HG03521 (cell line): Measurements from ENCODE around the gene TXN2.
"Not testable (repeated sequence)": the region's sequence is repeated elsewhere in the genome, so short reads cannot be mapped to it uniquely, and the experiment has no call there.

ENCODE experiments used
- ATAC-seq: cut with Tn5 transposase; IDR thresholded peaks from one replicate; pipeline ENCODE4 v1.9.1; 2021; ENCODE audit warnings: mild to moderate bottlenecking, moderate library complexity; ENCODE audit not compliant: unreplicated experiment

Gene TXN2

DNA sequence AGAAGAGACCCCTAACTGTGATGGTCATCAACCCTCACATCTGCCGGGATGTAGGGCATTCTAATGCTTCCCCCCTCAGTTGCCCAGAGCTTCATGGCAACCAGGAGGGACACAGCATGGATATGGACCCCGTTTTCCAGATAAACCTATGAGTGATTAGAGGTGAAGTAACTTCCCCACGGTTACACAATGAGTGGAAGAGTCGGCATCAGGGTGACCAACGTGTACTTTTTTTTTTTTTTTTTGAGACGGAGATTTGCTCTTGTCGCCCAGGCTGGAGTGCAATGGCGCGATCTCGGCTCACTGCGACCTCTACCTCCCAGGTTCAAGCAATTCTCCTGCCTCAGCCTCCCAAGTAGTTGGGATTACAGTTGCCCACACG is 25.0 kb downstream of the TXN2 start:
- no peak for ATAC-seq

- no peak for ATAC-seq
Observed at GRCh38 chr22:36455571-36456463, 25.6 kb downstream of the TXN2 start.

DNA sequence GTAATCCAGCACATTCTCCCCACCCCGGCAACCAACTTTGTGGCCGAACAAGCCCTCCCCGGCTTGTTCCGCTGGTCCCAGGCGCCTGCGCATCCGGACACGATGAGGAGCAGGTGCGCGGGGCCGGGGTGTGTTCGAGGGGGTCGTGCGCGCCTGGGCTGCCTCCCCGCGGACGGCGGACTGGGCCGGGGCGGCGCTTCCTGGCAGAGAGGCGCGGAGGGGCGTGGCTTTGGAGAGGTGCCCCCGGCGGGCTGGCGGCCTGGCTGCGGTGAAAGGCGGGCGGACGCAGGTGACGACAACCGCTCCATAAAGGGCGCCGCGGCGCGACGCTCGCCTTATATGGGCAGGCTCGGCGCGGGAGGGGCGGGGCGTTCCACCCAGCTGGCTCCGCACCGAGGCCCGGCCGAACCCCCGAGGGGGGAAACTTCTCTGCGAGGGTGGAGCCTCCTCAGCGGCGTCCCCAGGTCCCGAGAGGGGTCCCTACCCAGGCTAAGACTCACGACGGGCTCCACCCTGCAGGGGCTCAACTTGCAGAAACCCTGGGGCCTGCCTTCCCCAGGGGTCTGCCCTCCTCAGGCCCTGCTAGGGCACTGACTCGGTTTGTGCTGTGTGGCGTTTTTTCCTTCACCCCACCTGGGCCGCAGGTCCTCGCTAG is 26.4 kb downstream of the TXN2 start:
- ATAC-seq, result peak; percentile 56

- no peak for ATAC-seq
Observed at GRCh38 chr22:36453855-36454378, 27.5 kb downstream of the TXN2 start.

DNA sequence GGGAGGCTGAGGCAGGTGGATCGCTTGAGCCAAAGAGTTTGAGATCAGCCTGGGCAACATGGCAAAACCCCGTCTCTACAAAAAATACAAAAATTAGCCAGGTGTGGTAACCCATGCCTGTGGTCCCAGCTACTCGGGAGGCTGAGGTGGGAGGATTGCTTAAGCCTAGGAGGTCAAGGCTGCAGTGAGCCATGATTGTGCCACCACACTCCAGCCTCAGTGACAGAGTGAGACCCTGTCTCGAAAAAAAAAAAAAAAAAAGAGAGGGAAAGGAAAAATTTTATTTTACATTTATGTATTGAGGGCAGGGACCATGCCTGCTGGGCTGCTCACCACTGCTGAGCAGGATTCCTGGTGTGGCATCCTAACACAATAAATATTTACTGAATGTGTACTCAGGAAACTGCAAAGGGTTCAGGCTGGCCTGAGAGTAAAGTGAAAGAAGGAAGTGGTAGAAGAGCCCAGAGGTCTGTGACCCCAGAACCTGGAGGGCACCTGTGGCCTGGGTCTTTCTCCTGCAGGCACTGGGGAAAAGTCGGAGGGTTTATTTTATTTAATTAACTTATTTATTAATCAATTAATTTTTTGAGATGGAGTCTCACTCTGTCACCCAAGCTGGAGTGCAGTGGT is 28.3 kb downstream of the TXN2 start:
- ATAC-seq, result not testable (repeated sequence)

GRCh38 chr22:36452250-36452977 is 29.0 kb downstream of the TXN2 start:
- no peak for ATAC-seq

DNA sequence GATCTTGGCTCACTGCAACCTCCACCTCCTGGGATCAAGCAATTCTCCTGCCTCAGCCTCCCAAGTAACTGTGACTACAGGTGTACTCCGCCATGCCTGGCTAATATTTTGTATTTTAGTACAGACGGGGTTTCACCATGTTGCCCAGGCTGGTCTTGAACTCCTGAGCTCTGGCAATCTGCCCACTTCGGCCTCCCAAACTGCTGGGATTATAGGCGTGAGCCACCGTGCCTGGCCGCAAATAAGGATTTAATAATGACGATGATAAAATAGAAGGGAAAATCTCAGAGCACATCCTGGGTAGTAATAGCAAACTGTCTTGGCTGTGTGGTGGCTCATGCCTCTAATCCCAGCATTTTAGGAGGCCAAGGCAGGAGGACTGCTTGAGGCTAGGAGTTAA is 30.5 kb downstream of the TXN2 start:
- not testable (repeated sequence) for ATAC-seq

DNA sequence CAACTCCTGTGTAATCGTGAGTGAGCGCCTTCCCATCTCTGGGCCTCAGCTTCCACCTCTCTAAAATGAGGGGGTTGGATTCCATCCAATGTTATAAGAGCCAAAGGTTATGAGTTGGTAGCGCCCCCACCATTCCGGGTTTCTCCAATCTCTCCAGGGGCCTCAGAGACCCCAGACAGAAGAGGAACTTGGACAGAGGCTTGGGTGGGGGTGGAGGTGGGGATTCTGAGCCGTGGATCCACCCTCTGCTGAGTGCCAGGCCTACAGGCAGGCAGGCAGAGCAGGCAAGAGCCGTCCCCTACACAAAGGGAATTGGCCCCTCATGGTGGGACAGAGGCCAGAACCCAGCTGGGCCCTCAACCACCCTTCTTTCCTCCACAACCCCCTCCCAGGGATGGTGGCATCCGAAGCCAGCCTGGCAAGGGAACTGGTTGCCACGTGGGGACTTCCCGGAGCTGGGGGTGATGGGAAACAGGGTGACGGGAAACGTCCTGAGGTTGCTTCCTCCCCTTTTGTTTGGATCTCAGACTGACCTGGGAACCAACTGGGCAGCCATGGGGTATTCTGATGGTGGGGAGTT is 31.8 kb downstream of the TXN2 start:
- ATAC-seq, result no peak

GRCh38 chr22:36447632-36448031 is 33.8 kb downstream of the TXN2 start:
- no peak for ATAC-seq

DNA sequence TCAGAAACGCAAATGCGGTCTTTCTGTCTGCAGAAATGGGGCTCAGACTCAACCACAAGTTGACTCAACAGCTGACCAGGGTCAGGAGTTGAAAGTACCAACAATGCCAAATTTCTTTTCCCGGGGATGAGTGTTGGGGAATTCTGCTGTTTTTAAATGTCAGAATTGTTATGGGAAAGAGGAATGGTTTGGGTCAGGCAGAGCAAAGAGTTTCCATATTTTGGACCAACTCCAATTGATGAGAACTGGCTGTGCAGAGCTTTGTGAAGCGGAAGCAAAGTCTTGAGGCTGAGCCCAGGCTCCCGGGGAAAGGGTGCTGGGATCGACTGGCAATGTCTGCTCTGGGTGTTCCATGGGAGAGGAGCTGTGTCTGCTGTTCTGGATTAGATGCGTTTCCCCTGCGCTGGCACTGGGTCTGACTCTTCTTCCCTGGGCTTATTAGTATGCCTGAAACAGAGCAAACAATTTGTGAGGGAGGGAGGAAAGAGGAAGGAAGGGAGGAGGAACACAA is 36.2 kb downstream of the TXN2 start:
- ATAC-seq, result no peak

- no peak for ATAC-seq
Observed at GRCh38 chr22:36443198-36443770, 38.2 kb downstream of the TXN2 start.

- no peak for ATAC-seq
Observed at GRCh38 chr22:36442506-36443197, 38.8 kb downstream of the TXN2 start.

DNA sequence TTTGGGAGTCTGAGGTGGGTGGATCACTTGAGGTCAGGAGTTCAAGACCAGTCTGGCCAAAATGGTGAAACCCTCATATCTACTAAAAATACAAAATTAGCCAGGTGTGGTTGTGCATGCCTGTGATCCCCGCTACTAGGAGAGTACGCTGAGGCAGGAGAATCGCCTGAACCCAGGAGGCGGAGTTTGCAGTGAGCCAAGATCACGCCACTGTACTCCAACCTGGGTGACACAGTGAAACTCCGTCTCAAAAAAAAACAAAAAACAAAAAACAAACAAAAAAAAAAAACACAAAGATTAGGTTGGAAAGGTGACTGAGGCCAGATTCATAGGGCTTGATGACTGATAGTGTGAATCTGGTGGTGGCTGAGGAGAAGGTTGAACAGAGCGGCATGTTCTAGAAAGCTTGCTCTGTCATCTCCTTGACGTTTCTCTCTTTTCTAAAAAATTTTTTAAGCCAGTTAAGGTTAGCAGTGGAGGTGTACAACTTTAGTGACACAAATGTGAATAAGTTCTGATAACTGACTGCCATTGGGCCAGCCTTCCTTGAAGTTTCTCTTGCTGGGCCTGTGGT is 40.9 kb downstream of the TXN2 start:
- ATAC-seq, result no peak

GRCh38 chr22:36439481-36440271 is 41.8 kb downstream of the TXN2 start:
- no peak for ATAC-seq

GRCh38 chr22:36435516-36436415 is 45.7 kb downstream of the TXN2 start:
- ATAC-seq, result no peak

DNA sequence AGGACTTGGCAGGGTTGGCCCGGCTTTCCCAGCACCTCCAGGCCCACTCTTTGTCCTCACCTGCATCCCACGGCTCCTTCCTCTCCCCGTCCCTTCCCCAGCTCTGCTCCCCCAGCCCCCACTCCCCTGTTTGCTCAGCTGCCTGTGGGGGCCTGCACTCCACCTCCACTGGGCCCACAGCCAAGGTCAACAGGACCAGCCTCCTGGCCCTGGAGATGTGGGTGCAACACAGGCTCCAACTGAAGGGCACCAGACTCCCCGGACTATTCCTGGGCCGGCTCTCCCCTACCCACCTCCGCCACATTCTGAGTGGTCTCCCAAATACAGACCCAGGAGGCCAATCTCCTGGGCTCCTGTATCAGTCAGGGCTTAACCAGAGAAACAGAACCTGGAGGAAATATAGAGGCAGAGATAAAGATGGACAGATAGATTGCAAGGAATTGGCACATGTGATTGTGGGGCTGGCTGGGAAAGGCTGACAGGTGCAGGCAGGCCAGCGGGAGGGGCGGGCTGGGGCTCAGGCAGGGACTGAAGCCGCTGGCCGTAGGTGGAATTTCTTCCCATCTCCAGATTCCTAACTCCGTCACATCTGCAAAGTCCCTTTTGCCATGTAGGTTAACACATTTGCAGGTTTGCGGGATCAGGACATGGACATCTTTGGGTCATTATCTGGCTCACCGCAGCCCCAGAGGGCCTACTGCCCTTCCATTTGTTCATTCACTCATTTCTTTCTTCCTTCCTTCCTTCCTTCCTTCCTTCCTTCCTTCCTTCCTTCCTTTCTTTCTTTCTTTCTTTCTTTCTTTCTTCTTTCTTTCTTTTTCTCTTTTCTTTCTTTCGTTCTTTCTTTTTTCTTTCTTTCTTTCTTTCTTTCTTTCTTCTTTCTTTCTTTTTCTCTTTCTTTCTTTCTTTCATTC is 47.9 kb downstream of the TXN2 start:
- no peak for ATAC-seq
